WTC11 (cell line): ENCODE results near the gene PRUNE2. TPM values are rescaled to one million over a fixed set of nuclear protein-coding genes. Genes with fewer than 3 reads are reported as not detected.

Experiments used
- ATAC-seq: fragments of 200-7000 bp; cut with Tn5 transposase; 2 replicates; pipeline ENCODE4 v1.10.0; 2021; ENCODE audit warnings: mild to moderate bottlenecking, moderate library complexity
- CTCF ChIA-PET: fragments of 300-600 bp; sonication (Branson Sonifier 250); formaldehyde crosslinking; loops from one replicate; lab custom pipeline; 2021; ENCODE audit warnings: antibody characterized with exemption; lab: Charles Lee
- POLR2A ChIA-PET: fragments of 350-600 bp; sonication (Branson Sonifier 250); formaldehyde crosslinking; loops from one replicate; lab custom pipeline; 2021; ENCODE audit warnings: antibody characterized with exemption; lab: Charles Lee
- DNase-seq: peaks from one replicate; pipeline ENCODE4 v3.0.0; 2021; ENCODE audit warnings: low spot score
- H3K27ac Mint-ChIP-seq: 2 replicates; pipeline ENCODE4 v1.8.0; 2021; ENCODE audit warnings: mixed read lengths
- H3K27me3 Mint-ChIP-seq: 2 replicates; pipeline ENCODE4 v1.8.0; 2021; ENCODE audit warnings: low read depth, mild to moderate bottlenecking, moderate library complexity, mixed read lengths
- H3K36me3 Mint-ChIP-seq: 2 replicates; pipeline ENCODE4 v1.8.0; 2021; ENCODE audit warnings: mixed read lengths
- H3K4me1 Mint-ChIP-seq: 2 replicates; pipeline ENCODE4 v1.8.0; 2022; ENCODE audit warnings: mixed read lengths
- H3K4me3 Mint-ChIP-seq: 2 replicates; pipeline ENCODE4 v1.8.0; 2021; ENCODE audit warnings: mild to moderate bottlenecking, moderate library complexity, mixed read lengths
- H3K9me3 Mint-ChIP-seq: 2 replicates; pipeline ENCODE4 v1.8.0; 2021; ENCODE audit warnings: mixed read lengths
- AFF4 ChIP-seq: sonication (generic); formaldehyde crosslinking; IDR thresholded peaks from 2 replicates; pipeline ENCODE4 v1.8.1; 2023; ENCODE audit warnings: mild to moderate bottlenecking, missing genetic modification reagents, borderline replicate concordance
- ATF1 ChIP-seq: sonication (generic); formaldehyde crosslinking; IDR thresholded peaks from 2 replicates; pipeline ENCODE4 v1.8.1; 2023; ENCODE audit warnings: mild to moderate bottlenecking, moderate library complexity, missing genetic modification reagents
- ATF3 ChIP-seq: sonication (generic); formaldehyde crosslinking; conservative IDR thresholded peaks from 2 replicates; pipeline ENCODE4 v1.8.1; 2022; ENCODE audit warnings: mild to moderate bottlenecking, missing genetic modification reagents
- ATF6 ChIP-seq: sonication (generic); formaldehyde crosslinking; IDR thresholded peaks from 2 replicates; pipeline ENCODE4 v1.8.1; 2023; ENCODE audit warnings: mild to moderate bottlenecking, missing genetic modification reagents
- CBFB ChIP-seq: sonication (generic); formaldehyde crosslinking; IDR thresholded peaks from 2 replicates; pipeline ENCODE4 v1.8.1; 2022; ENCODE audit warnings: mild to moderate bottlenecking, low read depth, missing genetic modification reagents
- CREM ChIP-seq: sonication (generic); formaldehyde crosslinking; IDR thresholded peaks from 2 replicates; pipeline ENCODE4 v1.8.1; 2022; ENCODE audit warnings: mild to moderate bottlenecking, missing genetic modification reagents, moderate library complexity
- E2F5 ChIP-seq: sonication (generic); formaldehyde crosslinking; IDR thresholded peaks from 2 replicates; pipeline ENCODE4 v1.8.1; 2022; ENCODE audit warnings: mild to moderate bottlenecking, moderate library complexity, missing genetic modification reagents
- FOXJ3 ChIP-seq: sonication (generic); formaldehyde crosslinking; IDR thresholded peaks from 2 replicates; pipeline ENCODE4 v1.9.0; 2021; ENCODE audit warnings: missing genetic modification reagents, mild to moderate bottlenecking, borderline replicate concordance
- FOXP1 ChIP-seq: sonication (generic); formaldehyde crosslinking; IDR thresholded peaks from 2 replicates; pipeline ENCODE4 v1.8.0; 2022; ENCODE audit warnings: missing genetic modification reagents, mild to moderate bottlenecking, moderate library complexity, borderline replicate concordance
- FOXP4 ChIP-seq: sonication (generic); formaldehyde crosslinking; IDR thresholded peaks from 2 replicates; pipeline ENCODE4 v1.8.0; 2022; ENCODE audit warnings: mild to moderate bottlenecking, missing genetic modification reagents
- IRF1 ChIP-seq: sonication (generic); formaldehyde crosslinking; IDR thresholded peaks from 2 replicates; pipeline ENCODE4 v1.8.0; 2023; ENCODE audit warnings: missing genetic modification reagents
- IRF2 ChIP-seq: sonication (generic); formaldehyde crosslinking; IDR thresholded peaks from 2 replicates; pipeline ENCODE4 v1.8.0; 2022; ENCODE audit warnings: low read depth, missing genetic modification reagents, borderline replicate concordance
- KAT7 ChIP-seq: sonication (generic); formaldehyde crosslinking; IDR thresholded peaks from 2 replicates; pipeline ENCODE4 v1.8.1; 2023; ENCODE audit warnings: missing genetic modification reagents, mild to moderate bottlenecking, borderline replicate concordance
- MLX ChIP-seq: sonication (generic); formaldehyde crosslinking; IDR thresholded peaks from 2 replicates; pipeline ENCODE4 v1.8.1; 2023; ENCODE audit warnings: mild to moderate bottlenecking, missing genetic modification reagents, moderate library complexity
- NFE2L1 ChIP-seq: sonication (generic); formaldehyde crosslinking; IDR thresholded peaks from 2 replicates; pipeline ENCODE4 v1.8.1; 2023; ENCODE audit warnings: missing genetic modification reagents
- SMAD3 ChIP-seq: sonication (generic); formaldehyde crosslinking; IDR thresholded peaks from 2 replicates; pipeline ENCODE4 v1.8.0; 2022; ENCODE audit warnings: missing genetic modification reagents, mild to moderate bottlenecking, borderline replicate concordance
- SMAD4 ChIP-seq: sonication (generic); formaldehyde crosslinking; IDR thresholded peaks from 2 replicates; pipeline ENCODE4 v1.8.0; 2022; ENCODE audit warnings: mild to moderate bottlenecking, missing genetic modification reagents
- TEAD4 ChIP-seq: sonication (generic); formaldehyde crosslinking; IDR thresholded peaks from 2 replicates; pipeline ENCODE4 v1.8.0; 2022; ENCODE audit warnings: mild to moderate bottlenecking, missing genetic modification reagents
- ZBTB21 ChIP-seq: sonication (generic); formaldehyde crosslinking; IDR thresholded peaks from 2 replicates; pipeline ENCODE4 v1.8.1; 2023; ENCODE audit warnings: mild to moderate bottlenecking, missing genetic modification reagents, borderline replicate concordance
- ZNF232 ChIP-seq: sonication (generic); formaldehyde crosslinking; IDR thresholded peaks from 2 replicates; pipeline ENCODE4 v1.8.0; 2022; ENCODE audit warnings: mild to moderate bottlenecking, missing genetic modification reagents
- ZNF317 ChIP-seq: sonication (generic); formaldehyde crosslinking; IDR thresholded peaks from 2 replicates; pipeline ENCODE4 v1.8.1; 2023; ENCODE audit warnings: low read depth, mild to moderate bottlenecking, moderate library complexity, missing genetic modification reagents, borderline replicate concordance
- ZNF671 ChIP-seq: fragments of 250-450 bp; sonication (Bioruptor Pico); IDR thresholded peaks from 2 replicates; pipeline ENCODE4 v1.8.0; 2021; ENCODE audit warnings: mild to moderate bottlenecking
- ZSCAN18 ChIP-seq: fragments of 250-450 bp; sonication (Bioruptor Pico); IDR thresholded peaks from 2 replicates; pipeline ENCODE4 v2.1.2; 2022; ENCODE audit warnings: mild to moderate bottlenecking, moderate library complexity
- total RNA-seq: library from RNA; stranded (reverse); gene quantifications from 3 replicates; pipeline ENCODE4 v1.2.3, GENCODE V29; 2021

Gene PRUNE2
- total RNA-seq, 1 experiment from 2014 or later = 13.1 TPM

- no peak overlapping the region for H3K4me3 Mint-ChIP-seq
- ATAC-seq (no peak), DNase-seq (no peak)
- TF ChIP-seq ZNF232 (CRISPR knock-in tag) (no peak), ATF6 (CRISPR knock-in tag) (no peak), ZSCAN18 (no peak), CBFB (CRISPR knock-in tag) (no peak), TEAD4 (CRISPR knock-in tag) (no peak), FOXP1 (CRISPR knock-in tag) (no peak)
- peaks cover 49% of the 10 kb centered on the region for H3K4me1 Mint-ChIP-seq
- no peaks in the 10 kb centered on the region for H3K9me3 Mint-ChIP-seq
- H3K27ac Mint-ChIP-seq = no peak overlapping the region
- CTCF ChIA-PET = interaction anchor here (1.2 kb wide), 1 partner anchor 248 kb away, joined by 3 read pairs; the partner anchor contains the start of gene RFK
- no peaks in the 10 kb centered on the region for H3K27me3 Mint-ChIP-seq
- no peaks in the 10 kb centered on the region for H3K36me3 Mint-ChIP-seq
- POLR2A ChIA-PET = no interaction called here
Measured at GRCh38 chr9:76642074-76642473, 263.8 kb downstream of the PRUNE2 start.

- Mint-ChIP-seq H3K4me1 (peaks cover 31% of the 10 kb centered on the region), H3K36me3 (no peaks in the 10 kb centered on the region), H3K9me3 (no peaks in the 10 kb centered on the region), H3K27me3 (no peaks in the 10 kb centered on the region), H3K4me3 (no peak overlapping the region), H3K27ac (no peak overlapping the region)
- DNase-seq (no peak), ATAC-seq (no peak)
- ChIA-PET CTCF (no interaction called here), POLR2A (no interaction called here)
- TF ChIP-seq ZBTB21 (CRISPR knock-in tag) (no peak), ZNF317 (CRISPR knock-in tag) (no peak), KAT7 (CRISPR knock-in tag) (no peak), CREM (CRISPR knock-in tag) (no peak), IRF2 (CRISPR knock-in tag) (no peak), IRF1 (CRISPR knock-in tag) (no peak), ATF3 (CRISPR knock-in tag) (no peak), SMAD4 (CRISPR knock-in tag) (no peak), ATF1 (CRISPR knock-in tag) (no peak), FOXJ3 (CRISPR knock-in tag) (no peak), E2F5 (no peak), SMAD3 (CRISPR knock-in tag) (no peak), NFE2L1 (CRISPR knock-in tag) (no peak), ZNF671 (CRISPR knock-in tag) (no peak), AFF4 (CRISPR knock-in tag) (no peak), MLX (CRISPR knock-in tag) (no peak), FOXP4 (no peak), CBFB (CRISPR knock-in tag) (no peak)
Measured at GRCh38 chr9:76638001-76638400, 267.9 kb downstream of the PRUNE2 start.
